Measurements from ENCODE around the gene SORCS2.

The SORCS2 gene

DNA sequence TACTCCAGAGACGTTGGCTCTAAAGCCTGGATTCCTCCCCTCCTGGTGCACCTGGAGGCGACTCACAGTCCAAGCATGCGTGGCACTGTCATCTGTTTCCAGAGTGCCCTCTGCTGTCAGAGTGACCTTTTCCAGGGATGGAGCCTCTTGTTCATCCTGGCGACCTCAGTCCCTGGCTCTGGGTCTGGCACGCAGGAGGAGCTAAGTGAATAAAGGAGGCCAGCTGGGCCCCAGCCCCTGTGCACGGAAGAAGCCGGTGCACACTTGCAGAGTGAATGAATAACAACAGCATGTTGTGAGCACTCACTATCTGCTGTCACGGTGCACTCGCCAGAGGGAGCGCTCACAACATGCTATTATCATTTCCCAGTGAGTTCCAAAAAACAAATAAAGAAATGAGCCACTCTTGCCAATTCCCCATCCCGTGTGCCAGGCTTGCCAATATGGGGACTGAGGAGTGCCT, 270.2 kb downstream of the SORCS2 start:
- Histone ChIP-seq H3K4me2 (ENCODE audit: low read length) (no peak overlapping the region), H3K27ac (ENCODE audit: low read length) (no peak overlapping the region), H3K36me3 (replicated peaks; ENCODE audit: low read depth, low read length) (no peaks in the 10 kb centered on the region), H3K9me3 (ENCODE audit: insufficient read depth, low read length) (no peaks in the 10 kb centered on the region), H3K27me3 (ENCODE audit: low read depth, low read length) (no peaks in the 10 kb centered on the region), H2AFZ (ENCODE audit: low read depth, low read length) (no peak overlapping the region), H3K79me2 (ENCODE audit: low read length) (no peaks in the 10 kb centered on the region), H3K9ac (ENCODE audit: low read length) (no peak overlapping the region), H3K4me1 (ENCODE audit: low read length) (no peaks in the 10 kb centered on the region), H3K4me3 (ENCODE audit: low read length) (no peak overlapping the region), H4K20me1 (ENCODE audit: insufficient read depth, low read length) (no peaks in the 10 kb centered on the region)
- no peak for TF ChIP-seq EZH2phosphoT487 (IDR thresholded peaks at IDR 0.05; ENCODE audit: low read depth)
- TF ChIP-seq, protein P1, sequence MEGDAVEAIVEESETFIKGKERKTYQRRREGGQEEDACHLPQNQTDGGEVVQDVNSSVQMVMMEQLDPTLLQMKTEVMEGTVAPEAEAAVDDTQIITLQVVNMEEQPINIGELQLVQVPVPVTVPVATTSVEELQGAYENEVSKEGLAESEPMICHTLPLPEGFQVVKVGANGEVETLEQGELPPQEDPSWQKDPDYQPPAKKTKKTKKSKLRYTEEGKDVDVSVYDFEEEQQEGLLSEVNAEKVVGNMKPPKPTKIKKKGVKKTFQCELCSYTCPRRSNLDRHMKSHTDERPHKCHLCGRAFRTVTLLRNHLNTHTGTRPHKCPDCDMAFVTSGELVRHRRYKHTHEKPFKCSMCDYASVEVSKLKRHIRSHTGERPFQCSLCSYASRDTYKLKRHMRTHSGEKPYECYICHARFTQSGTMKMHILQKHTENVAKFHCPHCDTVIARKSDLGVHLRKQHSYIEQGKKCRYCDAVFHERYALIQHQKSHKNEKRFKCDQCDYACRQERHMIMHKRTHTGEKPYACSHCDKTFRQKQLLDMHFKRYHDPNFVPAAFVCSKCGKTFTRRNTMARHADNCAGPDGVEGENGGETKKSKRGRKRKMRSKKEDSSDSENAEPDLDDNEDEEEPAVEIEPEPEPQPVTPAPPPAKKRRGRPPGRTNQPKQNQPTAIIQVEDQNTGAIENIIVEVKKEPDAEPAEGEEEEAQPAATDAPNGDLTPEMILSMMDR (IDR thresholded peaks at IDR 0.05; ENCODE audit: low read depth, low read length): no peak

DNA sequence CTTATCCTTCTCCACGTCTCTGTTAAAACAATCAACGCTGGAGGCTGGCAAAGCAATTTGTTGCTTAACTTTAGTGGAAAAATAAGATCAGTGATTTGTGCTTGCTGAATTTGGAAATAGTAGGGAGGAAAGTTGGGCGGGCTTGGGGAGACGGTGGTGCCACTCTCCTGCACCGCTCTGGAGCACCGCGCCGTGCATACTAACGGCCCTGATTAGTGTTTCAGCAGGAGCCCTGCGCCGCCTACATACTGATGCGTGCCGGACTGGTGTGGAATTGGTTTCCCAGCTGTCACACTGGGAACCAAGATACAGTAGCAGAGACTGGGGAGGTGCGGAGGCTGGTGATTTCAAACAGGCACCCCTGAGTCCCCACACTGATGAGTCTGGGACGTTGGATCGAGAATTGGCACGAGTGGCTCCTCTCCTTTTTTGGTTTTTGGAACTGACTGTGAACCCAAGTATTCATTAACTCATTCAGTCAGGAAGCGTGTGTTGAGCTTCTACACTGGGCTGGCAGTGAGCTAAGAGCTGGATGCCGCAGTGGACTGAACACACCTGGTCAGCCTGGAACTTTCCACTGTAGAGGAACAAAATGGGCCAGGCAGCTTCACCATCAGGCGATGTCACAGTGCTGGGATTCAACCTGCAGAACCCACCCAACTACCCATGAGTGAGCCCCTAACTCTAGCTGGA, 271.4 kb downstream of the SORCS2 start:
- no peaks in the 10 kb centered on the region for H3K79me2 ChIP-seq (ENCODE audit: low read length)
- H3K27ac ChIP-seq (ENCODE audit: low read length): no peak overlapping the region
- TF ChIP-seq, protein P1 (IDR thresholded peaks at IDR 0.05; ENCODE audit: low read depth, low read length): no peak
- TF ChIP-seq EZH2phosphoT487 (IDR thresholded peaks at IDR 0.05; ENCODE audit: low read depth): no peak
- no peaks in the 10 kb centered on the region for H3K27me3 ChIP-seq (ENCODE audit: low read depth, low read length)
- H3K4me1 ChIP-seq (ENCODE audit: low read length): no peaks in the 10 kb centered on the region
- H2AFZ ChIP-seq (ENCODE audit: low read depth, low read length): no peak overlapping the region
- H3K4me3 ChIP-seq (ENCODE audit: low read length): no peak overlapping the region
- no peaks in the 10 kb centered on the region for H3K36me3 ChIP-seq (replicated peaks; ENCODE audit: low read depth, low read length)
- no peak overlapping the region for H3K9ac ChIP-seq (ENCODE audit: low read length)
- no peaks in the 10 kb centered on the region for H4K20me1 ChIP-seq (ENCODE audit: insufficient read depth, low read length)
- H3K4me2 ChIP-seq (ENCODE audit: low read length): no peak overlapping the region
- no peaks in the 10 kb centered on the region for H3K9me3 ChIP-seq (ENCODE audit: insufficient read depth, low read length)

DNA sequence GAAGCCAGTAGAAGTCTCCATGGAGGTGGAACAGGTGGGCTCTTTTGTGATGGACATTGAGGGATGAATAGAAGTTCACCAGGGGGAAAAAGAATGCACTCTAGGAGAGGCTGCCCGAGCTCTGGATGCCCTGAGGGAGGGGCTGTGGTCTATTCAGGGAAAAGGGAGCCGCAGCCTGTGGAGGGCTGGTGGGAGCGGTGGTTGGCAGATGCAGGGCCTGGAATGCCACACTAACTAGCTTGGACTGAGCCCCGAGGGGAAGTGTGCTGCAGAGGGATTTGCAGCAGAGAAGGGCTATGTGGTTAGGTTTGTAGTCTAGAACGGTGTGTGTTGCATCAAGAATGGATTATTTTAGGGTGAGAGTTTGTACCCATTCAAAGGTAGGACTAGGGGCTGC, 271.9 kb downstream of the SORCS2 start:
- no peaks in the 10 kb centered on the region for H3K9me3 ChIP-seq (ENCODE audit: insufficient read depth, low read length)

DNA sequence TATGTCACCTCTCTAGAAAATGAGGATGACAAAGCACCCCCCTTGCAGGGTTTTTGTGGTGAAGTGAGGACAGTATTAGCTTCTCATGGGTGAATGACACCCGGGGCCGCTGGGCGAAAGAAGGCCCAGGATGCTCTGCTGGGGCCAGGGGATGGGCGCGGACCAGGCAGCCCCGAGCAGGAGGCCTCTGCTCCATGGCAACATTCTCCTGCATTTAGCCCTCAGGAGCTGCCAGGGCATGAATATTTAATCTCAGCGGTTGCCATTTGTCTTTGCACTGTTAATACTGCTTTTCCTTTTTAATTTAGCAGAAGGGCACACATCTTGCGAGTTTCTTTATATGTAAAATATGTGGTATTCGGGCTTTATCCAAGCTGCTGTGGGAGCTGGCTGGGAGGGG, 272.7 kb downstream of the SORCS2 start:
- Histone ChIP-seq H4K20me1 (ENCODE audit: insufficient read depth, low read length) (no peaks in the 10 kb centered on the region), H2AFZ (ENCODE audit: low read depth, low read length) (no peak overlapping the region), H3K4me3 (ENCODE audit: low read length) (no peak overlapping the region), H3K9me3 (ENCODE audit: insufficient read depth, low read length) (no peaks in the 10 kb centered on the region), H3K9ac (ENCODE audit: low read length) (no peak overlapping the region), H3K27ac (ENCODE audit: low read length) (no peak overlapping the region), H3K4me1 (ENCODE audit: low read length) (no peaks in the 10 kb centered on the region), H3K79me2 (ENCODE audit: low read length) (no peaks in the 10 kb centered on the region), H3K4me2 (ENCODE audit: low read length) (no peak overlapping the region), H3K27me3 (ENCODE audit: low read depth, low read length) (no peaks in the 10 kb centered on the region), H3K36me3 (replicated peaks; ENCODE audit: low read depth, low read length) (no peaks in the 10 kb centered on the region)
- TF ChIP-seq, protein P1 (IDR thresholded peaks at IDR 0.05; ENCODE audit: low read depth, low read length): no peak
- no peak for TF ChIP-seq EZH2phosphoT487 (IDR thresholded peaks at IDR 0.05; ENCODE audit: low read depth)

More for the DNA sequence above, 271.9 kb downstream of the SORCS2 start:
- H3K27ac ChIP-seq (ENCODE audit: low read length): no peak overlapping the region
- H3K4me2 ChIP-seq (ENCODE audit: low read length): no peak overlapping the region
- H3K79me2 ChIP-seq (ENCODE audit: low read length): no peaks in the 10 kb centered on the region
- no peaks in the 10 kb centered on the region for H3K27me3 ChIP-seq (ENCODE audit: low read depth, low read length)
- no peaks in the 10 kb centered on the region for H3K36me3 ChIP-seq (replicated peaks; ENCODE audit: low read depth, low read length)
- no peak overlapping the region for H2AFZ ChIP-seq (ENCODE audit: low read depth, low read length)
- no peak for TF ChIP-seq EZH2phosphoT487 (IDR thresholded peaks at IDR 0.05; ENCODE audit: low read depth)
- TF ChIP-seq, protein P1 (IDR thresholded peaks at IDR 0.05; ENCODE audit: low read depth, low read length): no peak
- H3K4me1 ChIP-seq (ENCODE audit: low read length): no peaks in the 10 kb centered on the region
- H4K20me1 ChIP-seq (ENCODE audit: insufficient read depth, low read length): no peaks in the 10 kb centered on the region
- H3K4me3 ChIP-seq (ENCODE audit: low read length): no peak overlapping the region
- no peak overlapping the region for H3K9ac ChIP-seq (ENCODE audit: low read length)
